GM10248 (cell line): Measurements from ENCODE around the gene TAGLN.

Experiments used
- CTCF ChIA-PET: fragments of 300-600 bp; sonication (Branson Sonifier 250); formaldehyde crosslinking; extraction: SDS; loops from one replicate; lab custom pipeline; 2021; ENCODE audit warnings: antibody characterized with exemption; lab: Yijun Ruan, JAX
- POLR2A ChIA-PET: fragments of 350-650 bp; sonication (Branson Sonifier 250); formaldehyde crosslinking; extraction: SDS; loops from one replicate; lab custom pipeline; 2020; ENCODE audit warnings: antibody characterized with exemption; lab: Yijun Ruan, JAX
- DNase-seq: peaks from one replicate; pipeline ENCODE4 v3.0.0; 2012; ENCODE audit errors: extremely low spot score
- CTCF ChIP-seq: IDR thresholded peaks from 2 replicates; pipeline ENCODE4 v1.5.1; 2012; ENCODE audit warnings: mild to moderate bottlenecking, low read depth; ENCODE audit errors: extremely low read depth, missing control alignments, control extremely low read depth

The TAGLN gene

GRCh38 chr11:117166491-117166890 is 32.7 kb upstream of the TAGLN start:
- ChIA-PET CTCF (interaction anchor here (1.1 to 3.8 kb wide), 5 partner anchors 10 to 27 kb away, joined by 3 to 20 read pairs (median 5); partner anchors contain the start of gene SIDT2), POLR2A (no interaction called here)
- DNase-seq: no peak
- no peak for TF ChIP-seq CTCF

GRCh38 chr11:117169736-117170135 is 29.4 kb upstream of the TAGLN start:
- POLR2A ChIA-PET: interaction anchor here (0.6 to 0.7 kb wide), 3 partner anchors 20 to 215 kb away, joined by 3 to 6 read pairs (median 5); no protein-coding TSS in a partner anchor
- TF ChIP-seq CTCF: no peak
- no peak for DNase-seq
- CTCF ChIA-PET: interaction anchor here (2.0 to 5.6 kb wide), 2 partner anchors 10 to 13 kb away, joined by 4 to 42 read pairs; partner anchors contain the start of gene SIDT2

GRCh38 chr11:117170210-117170609 is 29.0 kb upstream of the TAGLN start:
- ChIA-PET POLR2A (interaction anchor here (0.6 to 1.3 kb wide), 4 partner anchors 11 to 214 kb away, joined by 3 to 6 read pairs (median 6); no protein-coding TSS in a partner anchor), CTCF (interaction anchor here (2.0 to 5.6 kb wide), 2 partner anchors 10 to 14 kb away, joined by 4 to 42 read pairs; partner anchors contain the start of gene SIDT2)
- TF ChIP-seq CTCF: no peak
- DNase-seq: no peak

- no peak for TF ChIP-seq CTCF
- POLR2A ChIA-PET: interaction anchor here (1.3 kb wide), 1 partner anchor 10 kb away, joined by 6 read pairs; no protein-coding TSS in a partner anchor
- CTCF ChIA-PET: interaction anchor here (1.5 to 5.6 kb wide), 3 partner anchors 9 to 56 kb away, joined by 4 to 42 read pairs (median 8); partner anchors contain the start of gene SIDT2
- no peak for DNase-seq
These were observed 28.2 kb upstream of the TAGLN start for GRCh38 chr11:117171007-117171403.

- ChIA-PET CTCF (interaction anchor here (1.5 to 5.6 kb wide), 7 partner anchors 8 to 65 kb away, joined by 4 to 42 read pairs (median 4); partner anchors contain the start of gene SIDT2), POLR2A (interaction anchor here (1.3 kb wide), 1 partner anchor 10 kb away, joined by 6 read pairs; no protein-coding TSS in a partner anchor)
- TF ChIP-seq CTCF: no peak
- DNase-seq: no peak
These were observed 27.6 kb upstream of the TAGLN start for GRCh38 chr11:117171404-117172061.

GRCh38 chr11:117172724-117173421 is 26.3 kb upstream of the TAGLN start:
- no peak for TF ChIP-seq CTCF
- ChIA-PET CTCF (interaction anchor here (1.1 to 5.6 kb wide), 8 partner anchors 7 to 481 kb away, joined by 3 to 42 read pairs (median 4); partner anchors contain the start of gene SIDT2), POLR2A (interaction anchor here (0.6 kb wide), 2 partner anchors 12 to 792 kb away, joined by 3 read pairs; no protein-coding TSS in a partner anchor)
- no peak for DNase-seq
